ENCODE data around the gene CCDC89. TPM values are rescaled to one million over a fixed set of nuclear protein-coding genes. Genes with fewer than 3 reads are reported as not detected.

Gene CCDC89
- total RNA-seq, 2 experiments from 2014 or later, result 0.52 to 0.60 TPM

Other genes with a start within 250 kb of the CCDC89 start
- 1 to 10 TPM in 1 of 2 experiments, under 1 TPM in 1; 0.85 to 1.1 TPM for gene DLG2, start 58.9 kb downstream of the CCDC89 start, total RNA-seq
- gene TMEM126B, start 57.6 kb downstream of the CCDC89 start, total RNA-seq, result 10 to 100 TPM; 52.7 to 56.7 TPM
- gene TMEM126A, start 38.2 kb downstream of the CCDC89 start, total RNA-seq, result 10 to 100 TPM; 29.3 to 30.7 TPM
- 10 to 100 TPM; 55.5 to 57.2 TPM for gene CREBZF, start 21.1 kb downstream of the CCDC89 start, total RNA-seq
- 10 to 100 TPM; 43.5 to 45.6 TPM for gene SYTL2, start 124.9 kb upstream of the CCDC89 start, total RNA-seq
- not detected for gene CCDC83, start 169.2 kb upstream of the CCDC89 start, total RNA-seq